ENCODE data around the gene ATP13A3.
"Not testable (repeated sequence)": the region's sequence is repeated elsewhere in the genome, so short reads cannot be mapped to it uniquely, and the experiment has no call there.

- not testable (repeated sequence) for TF ChIP-seq CTCF, POLR2A (IDR thresholded peaks at IDR 0.05)
Measured at GRCh38 chr3:194520682-194521162, 33.9 kb upstream of the ATP13A3 start.
